Thoracic aorta (tissue), 2 donors: ENCODE measurements around the gene NRP2. TPM values are rescaled to one million over a fixed set of nuclear protein-coding genes. Genes with fewer than 3 reads are reported as not detected.

Experiments used
- ATAC-seq: fragments of 150-250 bp; one replicate; pipeline ENCODE4 v1.8.0; 2017; ENCODE audit warnings: low read depth; ENCODE audit not compliant: insufficient number of reproducible peaks, low FRiP score
- DNase-seq: peaks from one replicate; pipeline ENCODE4 v3.0.0-alpha.2; 2020; ENCODE audit warnings: low spot score
- H3K27ac ChIP-seq, 2 donors: fragments of 200-600 bp; sonication (generic); 1 replicate in 1 of 2; 2 replicates in 1 of 2; pipeline ENCODE4 v1.5.1; 2016; ENCODE audit warnings: mild to moderate bottlenecking in 2 of 2, moderate library complexity in 2 of 2
- H3K27me3 ChIP-seq: fragments of 200-600 bp; sonication (generic); replicated peaks from 2 replicates; pipeline ENCODE4 v1.6.0; 2016; ENCODE audit warnings: mild to moderate bottlenecking; ENCODE audit not compliant: insufficient read depth
- H3K36me3 ChIP-seq: fragments of 200-600 bp; sonication (generic); one replicate; pipeline ENCODE4 v1.5.1; 2016
- H3K4me1 ChIP-seq, 2 donors: fragments of 200-600 bp; sonication (generic); 1 replicate in 1 of 2; 2 replicates in 1 of 2; pipeline versions ENCODE4 v1.5.1 to v1.6.0; 2016; ENCODE audit warnings: low read depth in 2 of 2, mild to moderate bottlenecking in 1 of 2; ENCODE audit not compliant: control insufficient read depth in 1 of 2
- H3K4me3 ChIP-seq: fragments of 200-600 bp; sonication (generic); 2 replicates; pipeline ENCODE4 v1.5.1; 2016; ENCODE audit warnings: mild to moderate bottlenecking
- H3K9me3 ChIP-seq: fragments of 200-600 bp; sonication (generic); 2 replicates; pipeline ENCODE4 v1.5.1; 2016
- total RNA-seq, 2 donors: library from RNA; depleted of rRNA; stranded (reverse); fragments of >200 nt; gene quantifications; one replicate each; pipeline versions ENCODE4 v1.1.0 to v1.2.3, GENCODE V29; 2016
- TF ChIP-seq, protein P1 (sequence below): fragments of 200-600 bp; sonication (generic); IDR thresholded peaks from one replicate; pipeline ENCODE4 v1.5.1; 2019; ENCODE audit warnings: antibody characterized with exemption

NRP2 gene
- total RNA-seq, 2 donors from 2014 or later: 73.5 to 75.1 TPM

DNA sequence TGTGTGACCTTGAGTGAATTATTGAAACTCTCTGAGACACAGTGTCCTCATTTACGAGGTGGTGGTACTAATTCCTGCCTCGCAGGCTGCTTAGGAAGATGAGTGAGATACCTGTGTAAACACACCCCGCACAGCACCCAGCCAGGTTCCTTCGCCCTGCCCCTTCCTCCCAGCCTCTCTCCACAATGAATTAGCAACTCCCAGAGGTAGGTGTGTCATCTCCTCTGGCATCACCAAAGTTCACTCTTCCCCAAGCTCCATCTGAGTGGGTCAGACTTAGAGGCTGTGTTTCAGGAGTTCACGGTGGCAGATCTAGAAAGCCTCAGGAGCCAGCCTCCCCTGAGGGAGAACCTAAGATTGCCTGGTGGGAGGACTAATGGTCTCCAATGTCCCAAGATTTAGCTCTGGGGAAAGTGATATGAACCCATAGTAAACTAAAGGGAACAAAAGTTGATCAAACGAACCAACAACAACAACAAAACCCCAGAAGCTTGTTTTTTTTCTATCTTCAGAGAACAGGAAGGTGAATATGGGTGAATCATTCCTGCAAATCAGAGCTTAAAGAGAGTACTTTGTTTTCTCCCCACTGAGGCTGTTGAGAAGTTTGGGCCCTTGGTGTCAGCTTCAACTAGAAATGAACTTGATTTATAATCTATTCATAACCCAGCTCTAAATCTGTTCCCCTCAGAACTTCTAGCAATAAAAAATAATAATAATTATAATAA is 44.4 kb upstream of the NRP2 start:
- TF ChIP-seq, protein P1, sequence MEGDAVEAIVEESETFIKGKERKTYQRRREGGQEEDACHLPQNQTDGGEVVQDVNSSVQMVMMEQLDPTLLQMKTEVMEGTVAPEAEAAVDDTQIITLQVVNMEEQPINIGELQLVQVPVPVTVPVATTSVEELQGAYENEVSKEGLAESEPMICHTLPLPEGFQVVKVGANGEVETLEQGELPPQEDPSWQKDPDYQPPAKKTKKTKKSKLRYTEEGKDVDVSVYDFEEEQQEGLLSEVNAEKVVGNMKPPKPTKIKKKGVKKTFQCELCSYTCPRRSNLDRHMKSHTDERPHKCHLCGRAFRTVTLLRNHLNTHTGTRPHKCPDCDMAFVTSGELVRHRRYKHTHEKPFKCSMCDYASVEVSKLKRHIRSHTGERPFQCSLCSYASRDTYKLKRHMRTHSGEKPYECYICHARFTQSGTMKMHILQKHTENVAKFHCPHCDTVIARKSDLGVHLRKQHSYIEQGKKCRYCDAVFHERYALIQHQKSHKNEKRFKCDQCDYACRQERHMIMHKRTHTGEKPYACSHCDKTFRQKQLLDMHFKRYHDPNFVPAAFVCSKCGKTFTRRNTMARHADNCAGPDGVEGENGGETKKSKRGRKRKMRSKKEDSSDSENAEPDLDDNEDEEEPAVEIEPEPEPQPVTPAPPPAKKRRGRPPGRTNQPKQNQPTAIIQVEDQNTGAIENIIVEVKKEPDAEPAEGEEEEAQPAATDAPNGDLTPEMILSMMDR: no peak
- Histone ChIP-seq H3K36me3 (no peaks in the 10 kb centered on the region), H3K4me3 (no peak overlapping the region), H3K9me3 (no peaks in the 10 kb centered on the region), H3K27ac (no peak overlapping the region), H3K4me1 (peaks cover 0 to 5% of the 10 kb centered on the region in 2 donors), H3K27me3 (no peaks in the 10 kb centered on the region)
- ATAC-seq: no peak
- no peak for DNase-seq

DNA sequence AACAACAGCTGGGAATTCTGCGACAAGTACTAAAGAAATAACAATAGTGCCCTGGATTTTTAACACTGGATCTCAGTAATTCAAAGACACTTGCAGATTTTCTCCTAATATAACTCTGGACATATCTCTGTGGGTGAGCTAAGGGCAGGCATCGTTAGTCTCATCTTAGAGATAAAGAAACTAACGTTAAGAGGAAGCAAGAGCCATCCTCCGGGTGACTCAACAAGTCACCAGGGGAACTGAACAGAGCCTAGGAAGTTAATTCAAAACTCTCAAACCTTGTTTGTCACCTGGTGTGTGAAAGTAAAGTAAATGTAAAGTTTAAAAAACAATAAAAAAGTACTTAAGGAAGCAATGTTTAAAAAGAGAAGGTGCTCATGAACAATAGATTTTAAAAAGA is 41.6 kb upstream of the NRP2 start:
- no peak overlapping the region for H3K4me3 ChIP-seq
- no peaks in the 10 kb centered on the region for H3K9me3 ChIP-seq
- H3K27me3 ChIP-seq: no peaks in the 10 kb centered on the region
- ATAC-seq (no peak), DNase-seq (no peak)
- H3K27ac ChIP-seq: no peak overlapping the region
- H3K36me3 ChIP-seq: no peaks in the 10 kb centered on the region
- TF ChIP-seq, protein P1: no peak
- peaks cover 0 to 9% of the 10 kb centered on the region in 2 donors for H3K4me1 ChIP-seq

DNA sequence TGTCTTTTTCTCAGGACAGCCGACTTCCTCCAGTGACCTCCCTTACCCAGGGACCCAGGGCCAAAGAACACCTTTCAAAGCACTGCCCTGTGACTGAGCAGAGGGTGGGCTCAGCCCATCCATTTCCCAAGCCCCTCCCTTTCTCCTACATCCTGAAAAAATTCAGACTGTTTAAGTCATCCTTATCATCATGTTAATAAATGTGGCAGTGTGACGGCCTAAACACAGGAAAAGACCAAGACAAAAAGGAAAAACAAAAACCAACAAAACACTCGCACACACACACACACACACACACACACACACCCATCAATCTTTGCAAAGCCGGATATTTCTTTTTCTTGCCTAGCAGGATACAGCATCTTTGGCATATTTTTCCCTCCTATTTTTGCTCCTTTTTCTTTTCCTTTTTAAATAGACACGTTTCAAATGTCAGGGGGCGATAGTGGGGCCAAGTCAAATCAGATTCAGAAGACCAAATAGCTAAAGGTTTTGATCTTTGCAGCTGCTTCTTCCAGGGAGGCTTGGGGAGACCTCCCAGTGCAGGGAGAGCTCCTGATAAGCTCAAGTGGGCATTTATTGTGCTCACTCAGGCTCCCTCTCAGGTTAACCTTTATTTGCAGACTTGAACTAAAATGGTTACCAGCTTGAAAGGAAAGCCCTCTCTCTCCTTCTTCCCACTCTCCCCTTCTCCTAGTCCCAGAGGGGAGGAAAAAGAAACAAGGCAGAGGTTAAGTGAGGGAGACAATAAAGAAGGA is 39.5 kb upstream of the NRP2 start:
- Histone ChIP-seq H3K27ac (no peak overlapping the region), H3K4me1 (peaks cover 0 to 9% of the 10 kb centered on the region in 2 donors), H3K9me3 (no peaks in the 10 kb centered on the region), H3K36me3 (no peaks in the 10 kb centered on the region), H3K27me3 (no peaks in the 10 kb centered on the region), H3K4me3 (no peak overlapping the region)
- DNase-seq (no peak), ATAC-seq (no peak)
- TF ChIP-seq, protein P1: no peak

DNA sequence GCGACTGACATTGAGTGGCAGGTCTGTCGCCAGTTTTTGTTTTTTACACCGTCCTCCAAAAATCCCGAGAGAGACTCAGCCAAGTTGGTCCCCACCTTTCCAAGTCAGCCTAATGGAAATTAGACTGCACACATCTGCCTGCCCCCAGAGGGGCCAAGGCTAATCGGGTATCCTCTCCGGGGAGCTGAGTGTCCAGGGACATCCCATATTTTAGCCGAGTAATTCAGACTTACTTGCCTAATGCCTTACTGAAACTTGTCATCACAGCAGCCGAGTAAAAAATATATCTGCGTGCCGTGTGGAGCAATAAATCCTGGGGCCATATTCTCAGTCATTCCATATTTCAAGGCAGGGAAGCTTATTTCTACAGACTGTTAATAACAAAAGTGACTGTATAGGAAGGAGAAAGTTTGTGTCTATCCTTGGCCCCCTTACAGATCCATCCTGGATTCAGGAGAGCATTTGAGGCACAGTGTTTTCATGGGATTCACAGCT is 38.9 kb upstream of the NRP2 start:
- no peaks in the 10 kb centered on the region for H3K9me3 ChIP-seq
- H3K4me3 ChIP-seq: no peak overlapping the region
- TF ChIP-seq, protein P1: no peak
- no peak for DNase-seq
- no peak for ATAC-seq
- no peaks in the 10 kb centered on the region for H3K27me3 ChIP-seq
- no peak overlapping the region for H3K27ac ChIP-seq
- no peaks in the 10 kb centered on the region for H3K36me3 ChIP-seq
- H3K4me1 ChIP-seq: peaks cover 0 to 9% of the 10 kb centered on the region in 2 donors

DNA sequence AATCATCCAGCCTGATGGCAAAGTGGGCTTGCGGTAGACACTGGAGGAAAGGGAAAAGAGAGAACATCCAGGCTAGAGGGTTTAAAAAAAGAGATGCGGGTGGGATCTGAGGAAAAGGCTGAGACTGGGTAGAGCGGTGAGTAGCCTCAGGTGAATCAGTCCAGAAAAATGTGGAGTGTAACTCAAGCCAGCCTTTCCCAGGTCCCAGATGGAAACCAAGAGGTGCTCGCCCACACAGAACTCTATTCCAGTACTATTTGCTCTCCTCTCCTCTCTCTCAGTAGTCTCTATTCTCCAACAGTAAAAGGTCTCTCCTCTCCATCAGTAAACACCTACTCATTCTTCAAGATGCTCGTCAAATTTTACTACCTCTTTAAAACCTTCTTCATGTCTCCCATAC is 38.3 kb upstream of the NRP2 start:
- Histone ChIP-seq H3K27ac (no peak overlapping the region), H3K36me3 (no peaks in the 10 kb centered on the region), H3K9me3 (no peaks in the 10 kb centered on the region), H3K4me1 (peaks cover 0 to 9% of the 10 kb centered on the region in 2 donors), H3K27me3 (no peaks in the 10 kb centered on the region), H3K4me3 (no peak overlapping the region)
- no peak for ATAC-seq
- TF ChIP-seq, protein P1: no peak
- DNase-seq: no peak
